ENCODE data around the gene EVI2B. TPM values are rescaled to one million over a fixed set of nuclear protein-coding genes. Genes with fewer than 3 reads are reported as not detected.
"Not testable (repeated sequence)": the region's sequence is repeated elsewhere in the genome, so short reads cannot be mapped to it uniquely, and the experiment has no call there.

Gene EVI2B
- total and polyA plus RNA-seq, 12 donors, result 0.67 to 16.7 (median 7.6) TPM

DNA sequence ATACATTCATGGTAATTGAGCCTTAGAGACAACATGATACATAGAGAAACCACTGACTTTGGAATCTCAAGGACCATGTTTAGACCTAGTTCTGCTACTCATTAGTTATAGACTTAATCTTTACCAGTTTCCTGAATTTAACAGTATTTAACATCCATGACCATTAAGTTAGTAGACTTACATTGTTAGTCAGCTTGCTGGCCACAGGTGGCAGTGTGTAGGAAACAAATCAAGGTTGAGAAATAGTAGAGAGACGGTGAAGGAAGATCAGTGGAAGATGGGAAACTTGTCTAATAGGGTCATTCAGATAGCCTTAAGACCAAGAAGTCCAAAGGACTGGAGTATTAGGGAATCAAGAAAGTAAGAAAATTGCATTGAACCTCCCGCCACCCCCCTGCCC, 47.8 kb downstream of the EVI2B start:
- Histone ChIP-seq H3K4me3 (no peak overlapping the region), H3K36me3 (replicated peaks in 1 of 2) (peaks cover 0 to 15% of the 10 kb centered on the region in 2 donors), H3K9me3 (replicated peaks in 1 of 3) (no peaks in the 10 kb centered on the region), H3K27ac (no peak overlapping the region), H3K27me3 (no peaks in the 10 kb centered on the region), H3K4me1 (replicated peaks in 1 of 2) (peaks cover 0 to 7% of the 10 kb centered on the region in 2 donors)
- 81 to 93% (median 90%) methylated on average over 2 of the region's 2 CpGs for WGBS, 4 donors
- TF ChIP-seq, protein P1, sequence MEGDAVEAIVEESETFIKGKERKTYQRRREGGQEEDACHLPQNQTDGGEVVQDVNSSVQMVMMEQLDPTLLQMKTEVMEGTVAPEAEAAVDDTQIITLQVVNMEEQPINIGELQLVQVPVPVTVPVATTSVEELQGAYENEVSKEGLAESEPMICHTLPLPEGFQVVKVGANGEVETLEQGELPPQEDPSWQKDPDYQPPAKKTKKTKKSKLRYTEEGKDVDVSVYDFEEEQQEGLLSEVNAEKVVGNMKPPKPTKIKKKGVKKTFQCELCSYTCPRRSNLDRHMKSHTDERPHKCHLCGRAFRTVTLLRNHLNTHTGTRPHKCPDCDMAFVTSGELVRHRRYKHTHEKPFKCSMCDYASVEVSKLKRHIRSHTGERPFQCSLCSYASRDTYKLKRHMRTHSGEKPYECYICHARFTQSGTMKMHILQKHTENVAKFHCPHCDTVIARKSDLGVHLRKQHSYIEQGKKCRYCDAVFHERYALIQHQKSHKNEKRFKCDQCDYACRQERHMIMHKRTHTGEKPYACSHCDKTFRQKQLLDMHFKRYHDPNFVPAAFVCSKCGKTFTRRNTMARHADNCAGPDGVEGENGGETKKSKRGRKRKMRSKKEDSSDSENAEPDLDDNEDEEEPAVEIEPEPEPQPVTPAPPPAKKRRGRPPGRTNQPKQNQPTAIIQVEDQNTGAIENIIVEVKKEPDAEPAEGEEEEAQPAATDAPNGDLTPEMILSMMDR (IDR thresholded peaks at IDR 0.05), result peak in 1 of 6 experiments; percentile 16
- TF ChIP-seq POLR2A (IDR thresholded peaks at IDR 0.05), result no peak
- no peak for DNase-seq
- intact Hi-C loops (cut with DNase I), result no loop called here

DNA sequence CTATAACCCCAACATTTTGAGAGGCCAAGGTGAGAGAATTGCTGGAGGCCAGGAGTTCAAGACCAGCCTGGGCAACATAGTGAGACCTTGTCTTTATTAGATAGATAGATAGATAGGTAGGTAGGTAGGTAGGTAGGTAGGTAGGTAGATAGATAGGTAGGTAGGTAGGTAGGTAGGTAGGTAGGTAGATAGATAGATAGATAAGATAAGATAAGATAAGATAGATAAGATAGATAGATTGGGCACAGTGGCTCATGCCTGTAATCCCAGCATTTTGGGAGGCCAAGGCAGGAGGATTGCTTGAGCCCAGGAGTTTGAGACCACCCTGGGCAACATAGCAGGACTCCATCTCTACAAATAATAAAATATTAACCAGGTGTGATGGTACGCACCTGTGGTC, 50.9 kb downstream of the EVI2B start:
- H3K27me3 ChIP-seq; H3K27ac ChIP-seq; H3K4me3 ChIP-seq; DNase-seq; H3K4me1 ChIP-seq (replicated peaks in 1 of 2); H3K9me3 ChIP-seq (replicated peaks in 1 of 3); intact Hi-C loops (cut with DNase I): not testable (repeated sequence)
- 94 to 100% (median 96%) methylated on average over 1 of the region's 1 CpG for WGBS, 4 donors
- peaks cover 0 to 15% of the 10 kb centered on the region in 2 donors for H3K36me3 ChIP-seq (replicated peaks in 1 of 2)

DNA sequence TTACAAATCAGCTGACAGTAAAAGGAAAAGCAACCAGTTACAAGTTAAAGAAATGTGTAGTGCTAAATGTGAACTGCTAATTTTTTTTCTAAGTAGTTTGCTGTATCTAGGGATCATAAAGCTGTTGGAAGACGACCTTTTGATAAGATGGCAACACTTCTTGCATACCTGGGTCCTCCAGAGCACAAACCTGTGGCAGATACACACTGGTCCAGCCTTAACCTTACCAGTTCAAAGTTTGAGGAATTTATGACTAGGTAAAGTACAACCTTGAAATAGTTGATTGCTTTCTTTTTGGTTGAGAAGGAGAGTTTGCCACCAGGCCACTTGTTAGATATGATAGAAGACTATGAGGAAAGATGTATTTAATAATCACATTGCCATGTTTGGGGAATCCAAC, 52.3 kb downstream of the EVI2B start:
- WGBS, 4 donors, result 73 to 87% (median 80%) methylated on average over 1 of the region's 1 CpG
- TF ChIP-seq POLR2A (IDR thresholded peaks at IDR 0.05), result no peak
- TF ChIP-seq, protein P1 (IDR thresholded peaks at IDR 0.05), result no peak

DNA sequence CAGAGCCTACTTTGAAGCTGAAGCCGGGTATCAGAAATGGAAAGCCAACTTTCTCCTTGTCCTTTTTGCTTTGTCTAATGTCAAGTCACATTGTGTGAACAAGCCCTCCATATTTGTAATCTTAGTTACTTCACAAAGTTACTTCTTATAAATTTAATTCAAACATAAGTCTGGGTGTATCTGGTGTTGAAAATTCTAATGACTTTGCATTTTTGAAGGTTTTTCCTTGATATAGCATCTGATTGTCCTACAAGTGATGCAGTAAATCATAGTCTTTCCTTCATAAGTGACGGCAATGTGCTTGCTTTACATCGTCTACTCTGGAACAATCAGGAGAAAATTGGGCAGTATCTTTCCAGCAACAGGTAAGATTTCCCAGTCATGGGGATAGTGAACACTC, 53.7 kb downstream of the EVI2B start:
- no peaks in the 10 kb centered on the region for H3K4me1 ChIP-seq (replicated peaks in 1 of 2)
- no peak overlapping the region for H3K4me3 ChIP-seq
- H3K36me3 ChIP-seq (replicated peaks in 1 of 2), result peaks cover 0 to 6% of the 10 kb centered on the region in 2 donors
- intact Hi-C loops (cut with DNase I), result no loop called here
- no peak for TF ChIP-seq POLR2A (IDR thresholded peaks at IDR 0.05)
- TF ChIP-seq, protein P1 (IDR thresholded peaks at IDR 0.05), result no peak
- no peak overlapping the region for H3K27ac ChIP-seq
- no peaks in the 10 kb centered on the region for H3K27me3 ChIP-seq
- 89 to 94% (median 91%) methylated on average over 3 of the region's 3 CpGs for WGBS, 4 donors
- no peak for DNase-seq
- H3K9me3 ChIP-seq (replicated peaks in 1 of 3), result no peaks in the 10 kb centered on the region

More for the DNA sequence above, 52.3 kb downstream of the EVI2B start:
- DNase-seq, result no peak
- peaks cover 0 to 15% of the 10 kb centered on the region in 2 donors for H3K36me3 ChIP-seq (replicated peaks in 1 of 2)
- no peak overlapping the region for H3K4me3 ChIP-seq
- H3K9me3 ChIP-seq (replicated peaks in 1 of 3), result no peaks in the 10 kb centered on the region
- no peaks in the 10 kb centered on the region for H3K4me1 ChIP-seq (replicated peaks in 1 of 2)
- H3K27me3 ChIP-seq, result no peaks in the 10 kb centered on the region
- intact Hi-C loops (cut with DNase I), result no loop called here
- no peak overlapping the region for H3K27ac ChIP-seq

DNA sequence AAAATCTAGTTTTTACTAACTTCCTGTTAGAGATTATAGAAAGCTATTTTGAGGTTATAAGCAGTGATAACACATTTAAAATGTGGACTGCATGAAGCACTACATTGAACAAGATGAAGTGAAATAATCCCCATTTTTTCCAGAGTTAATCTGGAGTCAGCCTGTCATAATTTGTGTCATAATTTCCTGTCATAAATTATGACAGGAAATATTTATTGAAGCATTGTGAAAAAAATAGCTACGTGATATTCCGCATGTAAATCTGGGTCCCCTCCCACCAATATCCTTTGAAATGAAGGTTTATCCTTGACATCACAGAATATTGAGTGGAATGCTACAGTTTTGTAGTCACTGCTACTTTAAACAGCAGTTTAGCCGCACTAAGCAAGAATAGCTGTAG, 56.9 kb downstream of the EVI2B start:
- Histone ChIP-seq H3K36me3 (replicated peaks in 1 of 2) (no peaks in the 10 kb centered on the region), H3K4me3 (no peak overlapping the region), H3K27me3 (no peaks in the 10 kb centered on the region), H3K27ac (no peak overlapping the region), H3K4me1 (replicated peaks in 1 of 2) (peaks cover 0 to 17% of the 10 kb centered on the region in 2 donors), H3K9me3 (replicated peaks in 1 of 3) (no peaks in the 10 kb centered on the region)
- DNase-seq, result no peak
- TF ChIP-seq, protein P1 (IDR thresholded peaks at IDR 0.05), result no peak
- no peak for TF ChIP-seq POLR2A (IDR thresholded peaks at IDR 0.05)
- intact Hi-C loops (cut with DNase I), result no loop called here
- WGBS, 4 donors, result 54 to 64% (median 58%) methylated on average over 3 of the region's 3 CpGs
